ENCODE results near the gene C1QL4. TPM values are rescaled to one million over a fixed set of nuclear protein-coding genes. Genes with fewer than 3 reads are reported as not detected.
"Not testable (repeated sequence)": the region's sequence is repeated elsewhere in the genome, so short reads cannot be mapped to it uniquely, and the experiment has no call there.

C1QL4 gene
- 0.04 TPM in 2 replicates for polyA plus RNA-seq (2013)

DNA sequence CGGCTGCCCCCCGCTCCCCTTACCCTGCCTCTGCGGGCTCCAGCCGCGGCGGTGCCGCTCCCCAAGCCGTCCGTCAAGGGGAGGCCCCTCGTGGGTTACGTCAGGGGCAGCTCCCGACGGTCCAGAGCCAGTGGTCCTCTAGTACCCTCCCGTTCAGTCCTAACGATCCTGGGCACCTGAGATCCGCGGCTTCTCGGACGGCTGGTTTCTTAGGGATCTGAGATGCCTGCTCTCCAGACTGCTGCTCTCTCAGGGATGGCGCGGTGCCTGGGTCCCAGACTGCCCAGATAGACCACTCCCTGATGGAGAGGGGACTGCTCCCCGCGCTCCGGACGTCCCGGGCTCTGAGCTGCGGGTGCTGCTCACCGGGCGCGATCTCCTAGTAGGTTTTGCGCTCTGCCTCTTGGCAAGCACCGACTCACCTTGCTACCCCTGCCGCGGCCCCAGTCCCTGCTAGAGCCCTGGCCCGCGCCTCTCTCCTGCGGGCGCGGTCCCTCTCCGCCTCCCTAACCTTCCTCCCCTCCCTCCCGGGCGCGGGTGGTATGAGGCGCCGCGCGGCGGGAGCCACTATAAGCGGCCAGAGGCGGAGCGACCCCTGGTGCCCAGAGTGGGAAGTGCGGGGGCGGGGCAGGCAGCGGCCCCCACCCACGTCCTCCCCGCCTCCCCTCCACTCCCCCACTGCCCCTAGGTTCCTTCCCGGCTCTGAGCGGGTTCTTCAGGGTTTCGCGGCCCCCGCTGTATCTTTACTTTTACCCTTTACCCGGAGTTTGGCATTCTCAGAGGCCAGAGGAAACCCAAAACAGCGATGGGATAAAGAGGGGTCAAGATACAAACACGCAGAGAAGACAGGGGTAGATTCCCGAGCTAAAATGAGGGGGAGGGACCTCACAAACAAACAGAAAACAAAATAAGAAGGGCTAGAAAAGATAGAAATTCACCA is at the start of gene C1QL4:
Gene C1QL4 (minus strand): TSS at position 544 of the 940 bp plus-strand sequence. CDS start 711 bp downstream, outside the sequence.
- H3K36me3 ChIP-seq (ENCODE audit: control insufficient read depth in 1 of 2, insufficient read depth in 2 of 2, low read length in 2 of 2) = peaks cover 0 to 1% of the 10 kb centered on the region in 2 experiments
- peak; percentile 89 to 94 for DNase-seq
- no peak within 1 kb of the TSS for H3K27ac ChIP-seq (ENCODE audit: low read depth, low read length)
- no peak within 1 kb of the TSS for H2BK120ac ChIP-seq (ENCODE audit: insufficient read depth, low read length, poor library complexity)
- H3K79me2 ChIP-seq (ENCODE audit: control insufficient read depth, insufficient read depth, low read length, poor library complexity) = no peaks in the 10 kb centered on the region
- H4K8ac ChIP-seq (ENCODE audit: low read depth, low read length) = no peak within 1 kb of the TSS
- no peak within 1 kb of the TSS for H3K9ac ChIP-seq (ENCODE audit: low read length)
- no peak within 1 kb of the TSS for H3K14ac ChIP-seq (ENCODE audit: low read length)
- H3K4me1 ChIP-seq (ENCODE audit: control insufficient read depth in 1 of 2, insufficient read depth in 2 of 2, low read length in 2 of 2) = peaks cover 4 to 5% of the 10 kb centered on the region in 2 experiments
- H2AK5ac ChIP-seq (ENCODE audit: low read length) = no peak within 1 kb of the TSS
- H3K23ac ChIP-seq (ENCODE audit: low read length) = no peak within 1 kb of the TSS
- H3K79me1 ChIP-seq (ENCODE audit: low read length) = no peaks in the 10 kb centered on the region
- H2BK12ac ChIP-seq (ENCODE audit: low read length) = no peak within 1 kb of the TSS
- H3K4me2 ChIP-seq (ENCODE audit: low read length) = peak within 1 kb of the TSS; percentile 72
- no CpG with 5 or more reads among the region's 65 CpGs for WGBS (ENCODE audit: extremely low coverage, insufficient coverage, insufficient read length)
- H4K91ac ChIP-seq (ENCODE audit: low read depth, low read length) = no peak within 1 kb of the TSS
- no peak within 1 kb of the TSS for H3K4ac ChIP-seq (ENCODE audit: low read depth, low read length)
- no peak within 1 kb of the TSS for H4K12ac ChIP-seq (ENCODE audit: low read depth, low read length)
- H3K9me3 ChIP-seq (ENCODE audit: insufficient read depth, low read depth, low read length) = peaks cover 11% of the 10 kb centered on the region
- no peak within 1 kb of the TSS for H3K4me3 ChIP-seq (ENCODE audit: low read depth, low read length)
- H2BK5ac ChIP-seq (ENCODE audit: low read depth, low read length, poor library complexity) = no peak within 1 kb of the TSS
- H3K27me3 ChIP-seq (ENCODE audit: insufficient read depth, low read length) = peaks cover 67% of the 10 kb centered on the region
- no peak within 1 kb of the TSS for H3K18ac ChIP-seq (ENCODE audit: low read length)
- peak within 1 kb of the TSS; percentile 60 for H2AFZ ChIP-seq (ENCODE audit: insufficient read depth, low read length, poor library complexity)

- not testable (repeated sequence) for H2BK5ac ChIP-seq (ENCODE audit: low read depth, low read length, poor library complexity); H3K4ac ChIP-seq (ENCODE audit: low read depth, low read length); DNase-seq; H3K27me3 ChIP-seq (ENCODE audit: insufficient read depth, low read length); H3K18ac ChIP-seq (ENCODE audit: low read length); H3K79me1 ChIP-seq (ENCODE audit: low read length); H2BK12ac ChIP-seq (ENCODE audit: low read length); H3K4me3 ChIP-seq (ENCODE audit: low read depth, low read length); H4K12ac ChIP-seq (ENCODE audit: low read depth, low read length); H4K8ac ChIP-seq (ENCODE audit: low read depth, low read length); H3K23ac ChIP-seq (ENCODE audit: low read length); H3K36me3 ChIP-seq (ENCODE audit: control insufficient read depth in 1 of 2, insufficient read depth in 2 of 2, low read length in 2 of 2); H2AK5ac ChIP-seq (ENCODE audit: low read length); H3K27ac ChIP-seq (ENCODE audit: low read depth, low read length); H2BK120ac ChIP-seq (ENCODE audit: insufficient read depth, low read length, poor library complexity); H3K9me3 ChIP-seq (ENCODE audit: insufficient read depth, low read depth, low read length); H2AFZ ChIP-seq (ENCODE audit: insufficient read depth, low read length, poor library complexity); H3K4me2 ChIP-seq (ENCODE audit: low read length); H4K91ac ChIP-seq (ENCODE audit: low read depth, low read length); H3K79me2 ChIP-seq (ENCODE audit: control insufficient read depth, insufficient read depth, low read length, poor library complexity); H3K4me1 ChIP-seq (ENCODE audit: control insufficient read depth in 1 of 2, insufficient read depth in 2 of 2, low read length in 2 of 2); H3K9ac ChIP-seq (ENCODE audit: low read length); H3K14ac ChIP-seq (ENCODE audit: low read length)
- WGBS (ENCODE audit: extremely low coverage, insufficient coverage, insufficient read length) = no CpG with 5 or more reads among the region's 9 CpGs
Measured at GRCh38 chr12:49380184-49380583, 43.2 kb upstream of the C1QL4 start.

DNA sequence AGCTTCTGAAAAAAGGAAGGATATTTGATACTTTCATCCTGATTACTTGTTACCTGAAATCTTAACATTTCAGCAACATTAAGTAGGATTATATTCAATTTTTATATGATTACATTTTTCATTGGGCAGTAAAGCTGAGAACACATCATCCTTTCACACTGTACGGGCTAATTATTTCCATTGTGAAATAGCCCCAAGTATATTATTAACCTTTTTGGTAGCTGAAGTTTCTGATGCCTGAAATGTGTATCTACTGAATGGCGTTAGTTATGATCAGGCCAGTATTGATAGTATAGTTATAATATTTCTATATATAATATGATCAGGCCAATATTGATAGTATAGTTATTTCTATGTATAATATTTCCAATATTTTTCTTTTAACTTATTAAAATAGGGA is 40.4 kb upstream of the C1QL4 start:
- Histone ChIP-seq H3K4me2 (ENCODE audit: low read length) (no peak overlapping the region), H4K12ac (ENCODE audit: low read depth, low read length) (no peak overlapping the region), H2AFZ (ENCODE audit: insufficient read depth, low read length, poor library complexity) (no peak overlapping the region), H3K79me1 (ENCODE audit: low read length) (no peaks in the 10 kb centered on the region), H3K18ac (ENCODE audit: low read length) (no peak overlapping the region), H3K4me3 (ENCODE audit: low read depth, low read length) (no peak overlapping the region), H4K91ac (ENCODE audit: low read depth, low read length) (no peak overlapping the region), H2BK12ac (ENCODE audit: low read length) (no peak overlapping the region), H3K9me3 (ENCODE audit: insufficient read depth, low read depth, low read length) (no peaks in the 10 kb centered on the region), H3K79me2 (ENCODE audit: control insufficient read depth, insufficient read depth, low read length, poor library complexity) (peaks cover 1% of the 10 kb centered on the region), H3K4me1 (ENCODE audit: control insufficient read depth in 1 of 2, insufficient read depth in 2 of 2, low read length in 2 of 2) (no peaks in the 10 kb centered on the region), H3K27me3 (ENCODE audit: insufficient read depth, low read length) (no peaks in the 10 kb centered on the region), H3K27ac (ENCODE audit: low read depth, low read length) (no peak overlapping the region), H3K9ac (ENCODE audit: low read length) (no peak overlapping the region), H3K4ac (ENCODE audit: low read depth, low read length) (no peak overlapping the region), H3K36me3 (ENCODE audit: control insufficient read depth in 1 of 2, insufficient read depth in 2 of 2, low read length in 2 of 2) (peaks cover 0 to 3% of the 10 kb centered on the region in 2 experiments), H2AK5ac (ENCODE audit: low read length) (no peak overlapping the region), H2BK5ac (ENCODE audit: low read depth, low read length, poor library complexity) (no peak overlapping the region), H4K8ac (ENCODE audit: low read depth, low read length) (no peak overlapping the region), H3K14ac (ENCODE audit: low read length) (no peak overlapping the region), H2BK120ac (ENCODE audit: insufficient read depth, low read length, poor library complexity) (no peak overlapping the region), H3K23ac (ENCODE audit: low read length) (no peak overlapping the region)
- DNase-seq = no peak
- no CpG with 5 or more reads among the region's 2 CpGs for WGBS (ENCODE audit: extremely low coverage, insufficient coverage, insufficient read length)

DNA sequence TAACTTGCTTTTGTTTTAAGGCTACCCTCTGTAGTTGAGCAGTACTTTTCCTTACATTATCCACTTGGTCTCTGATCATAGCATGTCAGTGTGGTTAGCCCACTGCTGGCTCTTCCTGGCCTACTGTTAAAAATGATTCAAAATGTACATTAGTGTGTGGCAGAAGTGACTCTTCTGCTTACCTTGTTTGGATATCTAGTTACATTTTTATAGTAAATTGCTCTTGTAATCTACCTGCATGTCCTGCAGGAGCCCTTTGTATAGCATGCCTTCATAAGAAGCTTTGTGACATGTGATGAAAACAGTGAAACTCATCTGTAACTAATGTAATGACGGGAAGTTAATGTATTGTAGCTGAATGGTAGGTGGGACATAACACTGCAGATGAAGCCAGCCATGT is 38.4 kb upstream of the C1QL4 start:
- peaks cover 3% of the 10 kb centered on the region for H3K79me2 ChIP-seq (ENCODE audit: control insufficient read depth, insufficient read depth, low read length, poor library complexity)
- no peak overlapping the region for H2BK120ac ChIP-seq (ENCODE audit: insufficient read depth, low read length, poor library complexity)
- no peak overlapping the region for H2BK12ac ChIP-seq (ENCODE audit: low read length)
- no peak overlapping the region for H3K4me3 ChIP-seq (ENCODE audit: low read depth, low read length)
- H3K9ac ChIP-seq (ENCODE audit: low read length) = no peak overlapping the region
- H3K18ac ChIP-seq (ENCODE audit: low read length) = no peak overlapping the region
- no peaks in the 10 kb centered on the region for H3K79me1 ChIP-seq (ENCODE audit: low read length)
- H3K4ac ChIP-seq (ENCODE audit: low read depth, low read length) = no peak overlapping the region
- H3K27me3 ChIP-seq (ENCODE audit: insufficient read depth, low read length) = no peaks in the 10 kb centered on the region
- WGBS (ENCODE audit: extremely low coverage, insufficient coverage, insufficient read length) = no CpG with 5 or more reads among the region's 1 CpG
- no peak overlapping the region for H3K14ac ChIP-seq (ENCODE audit: low read length)
- no peak overlapping the region for H2BK5ac ChIP-seq (ENCODE audit: low read depth, low read length, poor library complexity)
- peak; percentile 45 to 76 for DNase-seq
- no peak overlapping the region for H3K27ac ChIP-seq (ENCODE audit: low read depth, low read length)
- H3K4me2 ChIP-seq (ENCODE audit: low read length) = no peak overlapping the region
- no peak overlapping the region for H4K8ac ChIP-seq (ENCODE audit: low read depth, low read length)
- H4K12ac ChIP-seq (ENCODE audit: low read depth, low read length) = no peak overlapping the region
- no peak overlapping the region for H3K23ac ChIP-seq (ENCODE audit: low read length)
- H3K4me1 ChIP-seq (ENCODE audit: control insufficient read depth in 1 of 2, insufficient read depth in 2 of 2, low read length in 2 of 2) = no peaks in the 10 kb centered on the region
- H2AFZ ChIP-seq (ENCODE audit: insufficient read depth, low read length, poor library complexity) = no peak overlapping the region
- no peak overlapping the region for H2AK5ac ChIP-seq (ENCODE audit: low read length)
- H3K36me3 ChIP-seq (ENCODE audit: control insufficient read depth in 1 of 2, insufficient read depth in 2 of 2, low read length in 2 of 2) = peaks cover 0 to 3% of the 10 kb centered on the region in 2 experiments
- H4K91ac ChIP-seq (ENCODE audit: low read depth, low read length) = no peak overlapping the region
- H3K9me3 ChIP-seq (ENCODE audit: insufficient read depth, low read depth, low read length) = no peaks in the 10 kb centered on the region

Measured in trophoblast cell (in vitro differentiated cells and primary cell).